MG63 (cell line): ENCODE data around the gene ANKS1B. TPM values are rescaled to one million over a fixed set of nuclear protein-coding genes. Genes with fewer than 3 reads are reported as not detected.
"Not testable (repeated sequence)": the region's sequence is repeated elsewhere in the genome, so short reads cannot be mapped to it uniquely, and the experiment has no call there.

Experiments used
- DNase-seq: peaks from one replicate; pipeline ENCODE4 v3.0.0-alpha.2; 2020
- H3K27me3 ChIP-seq: fragments of 250-450 bp; sonication (Bioruptor Pico); 2 replicates; pipeline ENCODE4 v1.5.1; 2020; ENCODE audit warnings: mild to moderate bottlenecking, moderate library complexity
- H3K36me3 ChIP-seq: fragments of 250-450 bp; sonication (Bioruptor Pico); 2 replicates; pipeline ENCODE4 v1.5.1; 2020; ENCODE audit warnings: mild to moderate bottlenecking, moderate library complexity
- H3K4me3 ChIP-seq: fragments of 250-450 bp; sonication (Bioruptor Pico); 2 replicates; pipeline ENCODE4 v1.5.1; 2020; ENCODE audit warnings: mild to moderate bottlenecking, moderate library complexity
- H3K9me3 ChIP-seq: fragments of 250-450 bp; sonication (Bioruptor Pico); 2 replicates; pipeline ENCODE4 v1.5.1; 2020; ENCODE audit warnings: mild to moderate bottlenecking, moderate library complexity
- total RNA-seq: library from RNA; depleted of rRNA; stranded (reverse); fragments of >200 nt; shearing (Covaris generic); gene quantifications from 2 replicates; pipeline ENCODE4 v1.2.3, GENCODE V29; 2014; ENCODE audit warnings: low replicate concordance

ANKS1B gene
- total RNA-seq, 1 experiment from 2014 or later: 0.10 TPM

GRCh38 chr12:99824900-99825542 lies 159.7 kb downstream of the ANKS1B start:
- no peak for DNase-seq
- Histone ChIP-seq H3K9me3 (no peaks in the 10 kb centered on the region), H3K4me3 (no peak overlapping the region), H3K27me3 (no peaks in the 10 kb centered on the region), H3K36me3 (no peaks in the 10 kb centered on the region)

DNA sequence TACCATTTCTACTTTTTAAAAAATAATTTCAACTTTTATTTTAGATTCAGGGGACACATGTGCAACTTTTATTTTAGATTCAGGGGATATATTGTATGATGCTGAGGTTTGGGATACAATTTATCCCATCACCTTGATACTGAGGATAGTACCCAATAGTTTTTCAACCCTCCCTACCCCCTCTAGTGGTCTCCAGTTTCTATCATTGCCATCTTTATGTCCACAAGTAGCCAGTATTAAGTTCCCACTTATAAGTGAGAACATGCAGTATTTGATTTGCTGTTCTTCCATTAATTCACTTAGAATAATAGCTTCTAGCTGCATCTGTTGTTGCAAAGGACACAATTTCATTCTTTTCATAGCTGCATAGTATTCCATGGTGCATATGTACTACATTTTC lies 162.5 kb downstream of the ANKS1B start:
- Histone ChIP-seq H3K36me3 (no peaks in the 10 kb centered on the region), H3K9me3 (no peaks in the 10 kb centered on the region), H3K4me3 (no peak overlapping the region), H3K27me3 (no peaks in the 10 kb centered on the region)
- DNase-seq: no peak

- H3K36me3 ChIP-seq: no peaks in the 10 kb centered on the region
- no peaks in the 10 kb centered on the region for H3K27me3 ChIP-seq
- DNase-seq: peak; percentile 5
- no peaks in the 10 kb centered on the region for H3K9me3 ChIP-seq
- no peak overlapping the region for H3K4me3 ChIP-seq
Observed at GRCh38 chr12:99810718-99811593, 173.8 kb downstream of the ANKS1B start.

- no peak for DNase-seq
Observed at GRCh38 chr12:99809909-99810308, 174.8 kb downstream of the ANKS1B start.

DNA sequence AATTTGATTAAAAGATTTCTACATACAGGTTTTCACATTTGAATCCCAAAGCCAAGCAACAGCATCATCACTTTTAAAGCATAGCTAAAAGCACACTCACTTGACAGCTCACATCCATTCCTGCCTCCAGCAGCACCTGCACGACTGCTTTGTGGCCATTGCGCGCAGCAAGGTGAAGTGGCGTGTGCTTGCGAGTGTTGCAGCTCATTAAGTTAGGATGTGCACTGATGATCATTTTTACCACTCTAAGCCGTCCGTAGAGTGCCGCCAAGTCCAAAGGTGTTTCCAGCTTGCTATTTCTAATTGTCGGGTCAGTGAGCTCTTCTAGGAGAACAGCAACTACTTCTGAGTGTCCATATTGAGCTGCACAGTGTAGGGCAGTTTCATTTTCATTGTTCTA lies 178.4 kb downstream of the ANKS1B start:
- H3K4me3 ChIP-seq: no peak overlapping the region
- no peaks in the 10 kb centered on the region for H3K27me3 ChIP-seq
- no peak for DNase-seq
- no peaks in the 10 kb centered on the region for H3K36me3 ChIP-seq
- no peaks in the 10 kb centered on the region for H3K9me3 ChIP-seq

More at GRCh38 chr12:99809909-99810308, 174.8 kb downstream of the ANKS1B start:
- Histone ChIP-seq H3K27me3 (no peaks in the 10 kb centered on the region), H3K36me3 (no peaks in the 10 kb centered on the region), H3K4me3 (no peak overlapping the region), H3K9me3 (no peaks in the 10 kb centered on the region)

DNA sequence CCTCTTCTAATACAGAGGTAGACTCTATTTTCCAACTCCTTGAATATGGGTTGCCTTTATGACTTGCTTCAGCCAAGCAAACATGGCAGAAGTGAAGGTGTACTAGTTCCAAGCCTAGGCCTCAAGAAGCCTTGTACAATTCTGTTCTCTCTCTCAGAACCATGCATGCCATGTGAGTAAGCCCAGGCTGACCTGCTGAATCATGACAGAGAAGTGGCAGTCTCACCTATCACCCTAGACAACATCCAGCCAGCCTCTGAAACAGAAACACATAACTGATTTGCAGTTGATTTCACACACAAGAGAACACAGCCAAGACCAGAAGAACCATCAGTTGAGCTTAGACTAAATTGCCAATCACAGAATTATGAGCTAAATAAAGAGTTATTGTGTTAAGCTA lies 180.0 kb downstream of the ANKS1B start:
- DNase-seq: no peak
- no peaks in the 10 kb centered on the region for H3K9me3 ChIP-seq
- H3K36me3 ChIP-seq: no peaks in the 10 kb centered on the region
- H3K4me3 ChIP-seq: no peak overlapping the region
- H3K27me3 ChIP-seq: no peaks in the 10 kb centered on the region

GRCh38 chr12:99800605-99801004 lies 184.1 kb downstream of the ANKS1B start:
- no peaks in the 10 kb centered on the region for H3K36me3 ChIP-seq
- DNase-seq: no peak
- no peaks in the 10 kb centered on the region for H3K9me3 ChIP-seq
- H3K4me3 ChIP-seq: no peak overlapping the region
- H3K27me3 ChIP-seq: no peaks in the 10 kb centered on the region

DNA sequence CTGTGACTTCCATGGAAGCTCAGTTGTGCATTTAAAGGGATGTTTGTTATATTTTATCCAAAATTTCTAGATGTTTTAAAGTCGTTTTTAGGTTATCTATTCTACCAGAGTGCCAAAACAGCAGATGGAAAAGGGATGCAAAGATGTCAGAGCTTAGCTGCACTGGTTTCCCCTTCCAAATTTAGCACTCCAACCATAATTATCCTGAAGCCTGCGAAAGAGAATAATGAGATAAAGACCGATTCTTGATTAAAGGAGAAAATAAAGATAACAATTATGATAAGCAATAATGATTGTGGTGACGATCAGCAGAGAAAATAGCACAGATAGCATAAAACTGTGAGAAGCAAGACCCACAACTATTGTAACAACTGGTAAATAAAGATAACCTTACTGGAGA lies 186.8 kb downstream of the ANKS1B start:
- H3K36me3 ChIP-seq, H3K4me3 ChIP-seq, H3K27me3 ChIP-seq, DNase-seq, H3K9me3 ChIP-seq: not testable (repeated sequence)

- H3K36me3 ChIP-seq: no peaks in the 10 kb centered on the region
- DNase-seq: no peak
- H3K4me3 ChIP-seq: no peak overlapping the region
- no peaks in the 10 kb centered on the region for H3K27me3 ChIP-seq
- H3K9me3 ChIP-seq: no peaks in the 10 kb centered on the region
Observed at GRCh38 chr12:99783421-99783820, 201.3 kb downstream of the ANKS1B start.

DNA sequence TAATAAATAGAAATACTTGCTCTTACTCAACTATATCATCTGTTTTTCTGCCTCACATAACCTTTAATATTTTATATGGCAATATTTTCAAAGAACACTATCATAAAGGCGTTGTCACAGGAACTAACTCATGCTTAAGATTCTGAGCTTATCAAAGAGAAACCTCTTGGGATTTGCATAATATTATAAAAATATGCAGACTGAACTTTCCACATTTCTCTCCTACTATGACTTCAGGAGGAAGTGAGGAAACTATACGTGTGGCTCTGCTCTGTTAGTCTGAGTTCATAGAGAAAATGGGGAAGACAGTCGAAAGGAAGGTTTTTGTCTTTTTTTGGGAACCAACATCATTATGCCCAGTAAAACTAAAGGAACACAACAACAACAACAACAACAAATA lies 212.5 kb downstream of the ANKS1B start:
- no peaks in the 10 kb centered on the region for H3K36me3 ChIP-seq
- DNase-seq: no peak
- no peak overlapping the region for H3K4me3 ChIP-seq
- H3K27me3 ChIP-seq: no peaks in the 10 kb centered on the region
- H3K9me3 ChIP-seq: no peaks in the 10 kb centered on the region

DNA sequence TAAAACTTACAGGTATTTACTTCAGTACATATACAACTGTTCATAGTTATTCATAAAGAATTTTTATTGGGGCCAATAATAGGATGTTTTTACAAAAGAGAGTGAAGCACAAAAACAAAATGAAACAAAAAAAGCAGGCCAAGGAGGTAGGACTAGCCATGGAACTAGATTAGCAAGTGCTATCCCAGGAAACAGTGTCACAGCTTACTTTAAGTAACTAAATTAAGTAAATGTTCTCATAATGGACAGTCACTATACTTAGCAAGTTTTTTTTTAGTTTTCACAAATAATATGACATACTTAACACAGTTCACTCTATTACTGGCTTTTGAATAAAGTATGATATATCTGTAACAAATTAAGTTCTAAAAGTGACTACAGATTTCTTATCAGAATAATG lies 213.1 kb downstream of the ANKS1B start:
- H3K9me3 ChIP-seq: no peaks in the 10 kb centered on the region

DNA sequence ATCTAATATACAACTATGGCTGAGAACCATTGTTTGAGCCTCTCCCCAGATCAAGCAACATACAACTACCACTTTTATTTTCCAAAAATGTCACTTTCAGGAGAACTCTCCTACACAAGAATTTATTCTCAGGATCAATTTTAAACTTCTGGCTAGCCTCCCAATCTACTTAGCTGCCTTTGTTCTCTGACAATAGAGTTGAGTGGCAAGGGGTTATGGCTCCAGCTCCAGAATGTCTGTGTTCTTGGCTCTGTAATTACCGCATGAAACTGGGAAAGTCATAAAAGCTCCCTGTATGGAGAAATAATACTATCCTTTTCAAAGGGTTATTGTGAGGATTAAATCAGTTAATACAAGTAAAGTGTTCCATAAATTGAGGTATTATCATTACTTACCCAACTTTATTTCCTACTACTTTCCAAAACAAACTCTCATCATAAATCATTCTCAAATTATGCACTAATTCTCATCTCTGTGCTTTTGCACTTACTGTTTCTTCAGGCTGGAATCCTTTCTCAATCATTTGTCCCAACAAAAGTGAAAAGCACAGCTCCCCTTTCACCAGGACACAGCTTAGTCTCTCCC lies 215.2 kb downstream of the ANKS1B start:
- DNase-seq: no peak
- Histone ChIP-seq H3K36me3 (no peaks in the 10 kb centered on the region), H3K4me3 (no peak overlapping the region), H3K9me3 (no peaks in the 10 kb centered on the region), H3K27me3 (peaks cover 8% of the 10 kb centered on the region)

More for the DNA sequence above, 213.1 kb downstream of the ANKS1B start:
- H3K27me3 ChIP-seq: peaks cover 4% of the 10 kb centered on the region
- DNase-seq: no peak
- H3K36me3 ChIP-seq: no peaks in the 10 kb centered on the region
- H3K4me3 ChIP-seq: no peak overlapping the region

DNA sequence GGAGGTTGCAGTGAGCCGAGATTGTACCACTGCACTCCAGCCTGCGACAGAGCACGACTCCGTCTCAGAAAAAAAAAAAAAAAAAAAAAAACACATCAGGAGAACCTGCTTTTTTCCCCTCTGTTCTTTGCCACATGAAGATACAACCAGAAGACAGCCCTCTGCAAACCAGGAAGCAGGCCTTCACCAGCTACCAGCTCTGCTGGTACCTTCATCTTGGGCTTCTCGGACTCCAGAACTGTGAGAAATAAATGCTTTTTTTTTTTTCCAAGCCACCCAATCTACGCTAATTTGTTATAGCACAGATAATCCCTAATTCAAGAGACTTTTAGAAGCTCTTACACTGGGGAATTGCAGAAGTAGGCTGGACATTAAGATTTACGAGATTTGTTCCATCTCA lies 216.0 kb downstream of the ANKS1B start:
- Histone ChIP-seq H3K9me3 (no peaks in the 10 kb centered on the region), H3K36me3 (no peaks in the 10 kb centered on the region), H3K27me3 (peaks cover 8% of the 10 kb centered on the region), H3K4me3 (no peak overlapping the region)
- DNase-seq: no peak

DNA sequence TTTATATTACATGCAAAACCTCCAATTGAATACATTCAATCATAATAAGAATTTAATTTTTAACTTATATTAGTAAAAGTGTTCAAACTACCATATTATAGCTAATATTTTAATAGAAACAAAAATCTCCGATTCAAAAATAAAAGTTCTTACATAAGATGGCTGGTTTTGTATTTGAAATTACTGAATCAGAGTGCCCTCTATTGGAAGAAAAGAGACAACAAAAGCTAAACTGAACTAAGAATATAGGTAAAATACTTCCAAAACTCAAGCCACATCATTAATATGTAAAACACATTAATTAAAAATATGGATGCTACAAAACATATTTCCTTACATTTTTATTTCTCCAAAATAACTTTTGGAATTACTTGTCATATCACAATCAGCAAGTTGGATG lies 216.9 kb downstream of the ANKS1B start:
- DNase-seq: no peak
- Histone ChIP-seq H3K27me3 (peaks cover 8% of the 10 kb centered on the region), H3K4me3 (no peak overlapping the region), H3K9me3 (no peaks in the 10 kb centered on the region), H3K36me3 (no peaks in the 10 kb centered on the region)

DNA sequence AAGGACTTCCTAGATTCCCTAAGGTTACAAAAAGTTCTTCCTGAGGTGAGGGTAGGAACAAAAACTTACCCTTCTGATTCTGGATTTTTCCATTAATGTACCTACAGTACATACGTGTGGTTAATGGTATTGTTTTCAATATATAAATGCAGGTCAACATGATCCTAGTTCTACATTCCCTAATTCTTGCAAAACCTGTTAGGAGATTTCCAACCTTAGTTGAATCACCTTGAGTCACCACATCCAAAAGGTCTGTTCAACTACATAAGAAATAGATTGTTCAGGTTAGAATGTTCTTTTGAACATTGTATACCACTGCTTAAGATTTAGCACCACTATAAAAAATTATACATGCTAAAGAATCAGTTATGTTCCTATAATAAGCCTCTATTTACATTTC lies 218.3 kb downstream of the ANKS1B start:
- H3K4me3 ChIP-seq: no peak overlapping the region
- peaks cover 8% of the 10 kb centered on the region for H3K27me3 ChIP-seq
- no peak for DNase-seq
- no peaks in the 10 kb centered on the region for H3K9me3 ChIP-seq
- no peaks in the 10 kb centered on the region for H3K36me3 ChIP-seq

DNA sequence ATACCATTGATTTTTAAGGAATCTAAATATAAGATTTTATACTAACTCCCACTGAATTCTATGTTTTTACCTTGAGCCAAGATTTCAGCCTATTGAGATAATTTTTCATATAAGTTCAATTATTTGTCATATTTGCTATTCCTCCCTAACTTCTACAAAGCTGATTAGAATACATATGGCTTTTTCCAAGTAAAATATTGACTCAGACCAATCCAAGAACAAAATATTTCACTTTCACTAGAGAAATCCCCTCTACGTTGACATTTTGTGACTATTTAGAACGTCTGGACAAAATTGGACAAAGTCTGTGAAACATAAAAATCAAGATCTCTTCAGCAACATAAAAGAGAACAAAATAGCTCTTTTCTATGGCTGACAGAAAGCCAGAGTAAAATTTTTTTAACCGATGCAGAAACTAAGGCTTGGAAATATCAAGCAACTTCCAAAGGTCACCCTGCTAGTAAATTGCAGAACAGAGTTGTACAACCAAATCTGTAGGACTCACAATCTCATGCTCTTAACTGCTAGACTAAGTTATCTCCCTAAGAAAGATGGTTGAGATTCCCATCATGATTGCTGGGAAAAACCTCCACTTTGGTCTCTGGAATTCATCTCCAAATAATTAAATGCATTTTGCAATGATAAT lies 219.1 kb downstream of the ANKS1B start:
- H3K9me3 ChIP-seq: no peaks in the 10 kb centered on the region

DNA sequence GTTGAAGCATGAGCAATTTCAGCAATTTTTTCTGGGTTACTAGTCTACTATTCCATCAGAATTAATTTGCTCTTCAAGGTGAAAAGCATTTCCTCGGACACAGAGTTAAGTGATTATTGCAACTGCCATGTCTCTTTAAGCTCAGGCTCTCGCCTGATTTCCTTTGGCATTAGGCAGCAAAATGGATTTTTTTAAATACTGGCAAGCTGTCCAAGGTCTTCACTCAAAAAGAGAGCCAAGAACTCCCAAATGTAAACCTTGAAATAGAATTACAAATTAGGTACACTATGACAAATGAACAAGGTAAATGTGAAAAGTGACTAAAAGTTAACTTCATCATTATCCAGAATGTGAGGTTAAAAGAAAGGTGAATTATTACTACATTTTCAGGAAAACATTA lies 225.3 kb downstream of the ANKS1B start:
- no peaks in the 10 kb centered on the region for H3K36me3 ChIP-seq
- no peaks in the 10 kb centered on the region for H3K9me3 ChIP-seq
- no peaks in the 10 kb centered on the region for H3K27me3 ChIP-seq
- H3K4me3 ChIP-seq: no peak overlapping the region
- no peak for DNase-seq

More for the DNA sequence above, 219.1 kb downstream of the ANKS1B start:
- H3K4me3 ChIP-seq: no peak overlapping the region
- no peaks in the 10 kb centered on the region for H3K36me3 ChIP-seq
- peaks cover 8% of the 10 kb centered on the region for H3K27me3 ChIP-seq
- DNase-seq: no peak
